C4-2B (cell line): ENCODE measurements around the gene FBXW12.

Source experiments
- CTCF ChIP-seq: fragments of 450-650 bp; conservative IDR thresholded peaks from 2 replicates; pipeline ENCODE4 v1.5.1; 2017; ENCODE audit warnings: mild to moderate bottlenecking
- ZFX ChIP-seq: fragments of 450-650 bp; IDR thresholded peaks from 2 replicates; pipeline ENCODE4 v1.6.1; 2017

DNA sequence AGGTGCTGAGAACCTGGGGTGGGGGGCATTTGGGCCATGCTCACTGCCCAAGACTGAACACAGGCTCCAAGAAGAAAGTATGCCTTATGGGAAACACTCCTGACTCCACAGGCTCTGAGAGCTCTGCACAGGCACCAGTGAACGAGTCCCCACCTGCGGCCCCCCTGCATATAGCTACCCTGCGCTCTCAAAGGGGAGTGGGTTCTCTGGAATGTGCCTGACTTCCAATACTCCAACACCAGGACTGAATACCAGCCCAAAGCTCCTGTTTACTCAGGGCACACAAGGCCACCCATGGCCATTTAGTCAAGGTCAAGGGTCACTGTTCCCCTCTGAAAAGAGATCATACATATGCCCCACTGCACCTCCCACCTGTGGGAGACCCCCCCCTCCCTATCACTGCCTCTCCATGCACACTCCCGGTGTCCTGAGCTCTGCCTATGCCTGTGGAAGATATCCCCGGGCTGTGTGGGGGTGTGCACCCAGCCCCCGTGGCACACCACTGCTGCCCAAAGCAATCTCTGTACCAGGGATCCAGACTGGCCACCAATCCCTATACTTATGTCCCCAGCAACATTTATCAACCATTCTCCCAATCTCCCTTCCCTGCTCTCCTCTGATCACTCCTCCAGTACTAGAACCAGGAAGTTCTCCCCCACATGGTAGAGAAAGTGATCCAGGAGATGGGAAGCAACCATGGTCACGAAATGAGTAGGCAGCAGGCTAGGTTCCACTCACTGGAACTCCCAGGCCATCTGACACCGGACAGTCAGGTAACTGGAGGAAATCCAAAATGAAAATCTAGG lies 59.4 kb downstream of the FBXW12 start:
- TF ChIP-seq CTCF = no peak
- TF ChIP-seq ZFX = no peak
